ENCODE measurements around the gene IFIH1.

IFIH1 gene

DNA sequence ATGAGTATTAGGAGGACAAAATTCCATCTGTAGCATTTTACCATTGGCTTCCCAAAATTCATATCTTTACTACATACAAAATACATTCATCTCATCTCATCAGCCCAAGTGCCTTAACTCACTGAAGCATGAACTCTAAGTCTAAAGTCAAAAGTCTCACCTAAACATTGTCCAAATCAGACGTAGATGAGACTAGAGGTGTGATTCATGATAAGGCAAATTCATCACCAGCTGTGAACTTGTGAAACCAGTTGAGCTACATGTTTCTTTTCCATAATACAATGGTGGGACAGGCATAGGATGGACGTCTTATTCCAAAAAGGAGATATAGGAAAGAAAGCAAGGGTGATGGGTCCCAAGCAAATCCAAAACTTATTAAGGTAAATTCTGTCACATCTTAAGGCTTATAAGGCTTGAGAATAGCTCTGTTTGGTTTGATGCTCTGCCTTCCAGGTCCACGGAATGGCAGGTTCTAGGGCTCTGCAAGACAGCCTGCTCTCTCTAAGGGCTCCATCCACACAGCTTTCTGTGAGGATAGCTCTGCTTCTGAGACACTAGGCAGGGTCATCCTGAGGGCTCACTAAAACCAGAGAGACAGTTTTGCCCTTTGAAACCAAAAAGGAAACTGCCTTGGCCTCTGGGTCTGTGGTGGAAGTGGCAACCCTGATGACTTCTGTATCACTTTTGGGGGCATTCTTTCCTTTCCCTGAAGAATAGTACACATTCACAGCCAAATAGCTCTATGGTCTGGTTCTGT is 9.6 kb downstream of the IFIH1 start:
- H3K27me3 ChIP-seq (ENCODE audit: low read depth, low read length), result no peaks in the 10 kb centered on the region
- H3K4me1 ChIP-seq (ENCODE audit: control insufficient read depth in 1 of 2, insufficient read depth in 2 of 2, low read length in 2 of 2), result no peaks in the 10 kb centered on the region
- H3K36me3 ChIP-seq (ENCODE audit: control insufficient read depth in 1 of 2, insufficient read depth in 2 of 2, low read length in 2 of 2), result peaks cover 0 to 7% of the 10 kb centered on the region in 2 donors
- no peak overlapping the region for H3K27ac ChIP-seq (ENCODE audit: low read length)
- H3K9me3 ChIP-seq (ENCODE audit: control insufficient read depth in 1 of 2, low read length in 2 of 2), result no peaks in the 10 kb centered on the region
- H3K4me3 ChIP-seq (ENCODE audit: low read depth in 1 of 2, low read length in 2 of 2), result no peak overlapping the region

GRCh38 chr2:162305901-162306300 is 12.6 kb downstream of the IFIH1 start:
- no peak overlapping the region for H3K27ac ChIP-seq (ENCODE audit: low read length)
- H3K36me3 ChIP-seq (ENCODE audit: control insufficient read depth in 1 of 2, insufficient read depth in 2 of 2, low read length in 2 of 2), result peaks cover 0 to 7% of the 10 kb centered on the region in 2 donors
- no peaks in the 10 kb centered on the region for H3K27me3 ChIP-seq (ENCODE audit: low read depth, low read length)
- no peak overlapping the region for H3K4me3 ChIP-seq (ENCODE audit: low read depth in 1 of 2, low read length in 2 of 2)
- no peaks in the 10 kb centered on the region for H3K9me3 ChIP-seq (ENCODE audit: control insufficient read depth in 1 of 2, low read length in 2 of 2)
- H3K4me1 ChIP-seq (ENCODE audit: control insufficient read depth in 1 of 2, insufficient read depth in 2 of 2, low read length in 2 of 2), result no peaks in the 10 kb centered on the region

DNA sequence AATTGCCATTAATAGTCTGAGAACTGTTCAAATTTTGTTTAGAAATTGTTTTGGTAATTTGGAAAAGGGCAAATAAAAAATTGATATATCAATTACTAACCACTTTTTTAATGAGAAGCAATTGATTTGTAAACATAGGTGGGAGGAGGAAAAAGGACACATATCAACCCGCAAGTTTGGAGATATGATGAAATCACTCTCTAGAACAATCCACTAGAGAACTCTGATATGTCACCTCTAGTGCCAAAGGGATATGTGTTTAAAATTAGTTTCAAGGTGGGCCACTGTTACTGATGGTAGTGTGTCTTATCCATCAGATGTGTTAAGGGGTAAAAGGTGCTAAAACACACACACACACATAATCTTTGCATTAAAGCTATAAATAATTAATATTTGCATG is 16.6 kb downstream of the IFIH1 start:
- H3K4me3 ChIP-seq (ENCODE audit: low read depth in 1 of 2, low read length in 2 of 2), result no peak overlapping the region
- H3K36me3 ChIP-seq (ENCODE audit: control insufficient read depth in 1 of 2, insufficient read depth in 2 of 2, low read length in 2 of 2), result peaks cover 0 to 7% of the 10 kb centered on the region in 2 donors
- no peaks in the 10 kb centered on the region for H3K27me3 ChIP-seq (ENCODE audit: low read depth, low read length)
- H3K9me3 ChIP-seq (ENCODE audit: control insufficient read depth in 1 of 2, low read length in 2 of 2), result no peaks in the 10 kb centered on the region
- H3K27ac ChIP-seq (ENCODE audit: low read length), result no peak overlapping the region
- H3K4me1 ChIP-seq (ENCODE audit: control insufficient read depth in 1 of 2, insufficient read depth in 2 of 2, low read length in 2 of 2), result no peaks in the 10 kb centered on the region

DNA sequence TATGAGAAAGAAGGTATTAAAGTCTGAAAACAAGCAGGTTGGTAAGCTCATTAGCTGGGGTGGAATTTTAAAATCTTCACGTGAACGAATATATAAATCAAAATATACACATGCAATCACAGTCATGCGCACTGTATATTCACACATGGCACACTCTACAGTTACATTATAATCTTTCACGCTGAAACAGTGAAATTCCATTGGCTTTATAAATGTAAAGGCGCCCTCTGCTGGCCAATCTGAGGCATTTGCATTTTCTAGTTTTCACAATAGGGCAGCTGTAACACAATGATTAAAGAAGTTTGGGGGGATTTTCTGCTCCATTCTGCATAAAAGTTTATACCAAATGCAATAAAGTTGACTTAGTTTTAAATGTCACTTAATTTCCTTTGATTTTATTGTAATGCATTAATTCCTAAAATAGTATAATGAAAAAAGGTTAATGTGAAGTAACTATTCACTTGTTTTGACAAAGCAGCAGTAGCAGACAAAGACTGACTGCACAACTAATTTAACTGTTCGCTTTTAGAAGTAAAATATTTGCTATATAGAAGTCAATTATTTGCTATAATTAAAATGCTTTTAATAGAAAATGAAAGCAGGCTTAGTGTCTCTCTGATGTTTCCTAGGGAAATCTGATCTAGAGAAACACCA is 17.2 kb downstream of the IFIH1 start:
- Histone ChIP-seq H3K4me3 (ENCODE audit: low read depth in 1 of 2, low read length in 2 of 2) (no peak overlapping the region), H3K9me3 (ENCODE audit: control insufficient read depth in 1 of 2, low read length in 2 of 2) (no peaks in the 10 kb centered on the region), H3K36me3 (ENCODE audit: control insufficient read depth in 1 of 2, insufficient read depth in 2 of 2, low read length in 2 of 2) (peaks cover 0 to 3% of the 10 kb centered on the region in 2 donors), H3K27me3 (ENCODE audit: low read depth, low read length) (no peaks in the 10 kb centered on the region), H3K4me1 (ENCODE audit: control insufficient read depth in 1 of 2, insufficient read depth in 2 of 2, low read length in 2 of 2) (no peaks in the 10 kb centered on the region), H3K27ac (ENCODE audit: low read length) (no peak overlapping the region)

GRCh38 chr2:162300266-162300665 is 18.2 kb downstream of the IFIH1 start:
- no peak overlapping the region for H3K4me3 ChIP-seq (ENCODE audit: low read depth in 1 of 2, low read length in 2 of 2)
- peaks cover 0 to 3% of the 10 kb centered on the region in 2 donors for H3K36me3 ChIP-seq (ENCODE audit: control insufficient read depth in 1 of 2, insufficient read depth in 2 of 2, low read length in 2 of 2)
- no peak overlapping the region for H3K27ac ChIP-seq (ENCODE audit: low read length)
- no peaks in the 10 kb centered on the region for H3K4me1 ChIP-seq (ENCODE audit: control insufficient read depth in 1 of 2, insufficient read depth in 2 of 2, low read length in 2 of 2)
- H3K27me3 ChIP-seq (ENCODE audit: low read depth, low read length), result no peaks in the 10 kb centered on the region
- no peaks in the 10 kb centered on the region for H3K9me3 ChIP-seq (ENCODE audit: control insufficient read depth in 1 of 2, low read length in 2 of 2)

DNA sequence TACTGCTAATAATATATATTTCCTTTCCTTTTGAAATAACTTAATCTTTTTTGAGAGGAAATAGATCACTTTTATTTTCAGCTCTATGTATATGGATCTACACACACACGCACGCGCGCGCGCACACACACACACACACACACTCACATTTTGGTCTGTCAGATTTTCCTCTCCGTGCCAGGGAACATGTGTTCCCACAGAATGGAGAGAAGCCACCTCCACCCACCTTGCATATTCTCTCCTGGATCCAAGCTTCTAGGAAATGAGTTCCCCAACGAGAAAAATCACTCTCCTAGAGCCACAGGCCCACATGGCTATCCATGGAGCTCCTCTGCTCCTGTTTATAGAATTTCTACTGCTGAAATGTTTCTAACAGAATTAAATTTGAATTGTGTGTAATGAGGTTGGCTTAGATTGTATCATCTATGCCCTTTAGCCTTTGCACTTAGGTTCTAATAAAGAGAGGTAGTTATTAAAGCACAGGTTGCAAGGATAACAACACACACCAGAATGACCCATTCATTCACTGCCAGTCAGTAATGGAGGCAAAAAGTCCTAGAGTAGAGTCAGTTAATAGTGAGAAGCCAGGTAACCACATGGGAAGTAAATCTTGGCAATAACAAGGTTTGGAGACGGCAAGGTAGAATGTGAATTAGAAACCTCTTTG is 19.7 kb downstream of the IFIH1 start:
- H3K27me3 ChIP-seq (ENCODE audit: low read depth, low read length), result no peaks in the 10 kb centered on the region
- no peak overlapping the region for H3K4me3 ChIP-seq (ENCODE audit: low read depth in 1 of 2, low read length in 2 of 2)
- no peaks in the 10 kb centered on the region for H3K9me3 ChIP-seq (ENCODE audit: control insufficient read depth in 1 of 2, low read length in 2 of 2)
- no peaks in the 10 kb centered on the region for H3K36me3 ChIP-seq (ENCODE audit: control insufficient read depth in 1 of 2, insufficient read depth in 2 of 2, low read length in 2 of 2)
- H3K4me1 ChIP-seq (ENCODE audit: control insufficient read depth in 1 of 2, insufficient read depth in 2 of 2, low read length in 2 of 2), result no peaks in the 10 kb centered on the region
- no peak overlapping the region for H3K27ac ChIP-seq (ENCODE audit: low read length)

GRCh38 chr2:162297925-162298552 is 20.4 kb downstream of the IFIH1 start:
- H3K9me3 ChIP-seq (ENCODE audit: control insufficient read depth in 1 of 2, low read length in 2 of 2), result no peaks in the 10 kb centered on the region
- no peaks in the 10 kb centered on the region for H3K4me1 ChIP-seq (ENCODE audit: control insufficient read depth in 1 of 2, insufficient read depth in 2 of 2, low read length in 2 of 2)
- H3K36me3 ChIP-seq (ENCODE audit: control insufficient read depth in 1 of 2, insufficient read depth in 2 of 2, low read length in 2 of 2), result no peaks in the 10 kb centered on the region
- no peak overlapping the region for H3K27ac ChIP-seq (ENCODE audit: low read length)
- no peak overlapping the region for H3K4me3 ChIP-seq (ENCODE audit: low read depth in 1 of 2, low read length in 2 of 2)
- H3K27me3 ChIP-seq (ENCODE audit: low read depth, low read length), result no peaks in the 10 kb centered on the region

GRCh38 chr2:162295009-162295408 is 23.5 kb downstream of the IFIH1 start:
- Histone ChIP-seq H3K36me3 (ENCODE audit: control insufficient read depth in 1 of 2, insufficient read depth in 2 of 2, low read length in 2 of 2) (no peaks in the 10 kb centered on the region), H3K27me3 (ENCODE audit: low read depth, low read length) (no peaks in the 10 kb centered on the region), H3K4me1 (ENCODE audit: control insufficient read depth in 1 of 2, insufficient read depth in 2 of 2, low read length in 2 of 2) (no peaks in the 10 kb centered on the region), H3K4me3 (ENCODE audit: low read depth in 1 of 2, low read length in 2 of 2) (no peak overlapping the region), H3K9me3 (ENCODE audit: control insufficient read depth in 1 of 2, low read length in 2 of 2) (no peaks in the 10 kb centered on the region), H3K27ac (ENCODE audit: low read length) (no peak overlapping the region)

- Histone ChIP-seq H3K4me3 (ENCODE audit: low read depth in 1 of 2, low read length in 2 of 2) (no peak overlapping the region), H3K4me1 (ENCODE audit: control insufficient read depth in 1 of 2, insufficient read depth in 2 of 2, low read length in 2 of 2) (no peaks in the 10 kb centered on the region), H3K36me3 (ENCODE audit: control insufficient read depth in 1 of 2, insufficient read depth in 2 of 2, low read length in 2 of 2) (no peaks in the 10 kb centered on the region), H3K27ac (ENCODE audit: low read length) (no peak overlapping the region), H3K27me3 (ENCODE audit: low read depth, low read length) (no peaks in the 10 kb centered on the region), H3K9me3 (ENCODE audit: control insufficient read depth in 1 of 2, low read length in 2 of 2) (no peaks in the 10 kb centered on the region)
Observed at GRCh38 chr2:162293122-162293786, 25.2 kb downstream of the IFIH1 start.

DNA sequence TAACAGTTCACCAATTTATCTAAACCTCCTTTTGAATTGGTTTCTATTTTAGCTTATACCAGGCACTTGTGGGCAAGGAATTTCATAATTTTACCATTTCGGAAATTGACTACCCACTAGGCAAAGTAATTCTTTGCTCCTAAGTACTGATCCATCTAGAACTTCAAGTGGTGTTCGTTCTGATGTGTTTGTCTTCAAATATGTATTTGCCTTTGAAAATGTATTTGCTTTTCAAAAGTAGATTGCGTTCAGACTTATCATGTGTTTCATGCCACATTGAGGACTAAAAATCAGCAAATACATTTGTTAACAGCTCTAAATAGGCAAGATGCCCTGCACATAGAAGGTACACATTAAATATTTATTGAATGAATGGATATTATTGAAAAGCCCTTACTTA is 26.7 kb downstream of the IFIH1 start:
- Histone ChIP-seq H3K4me3 (ENCODE audit: low read depth in 1 of 2, low read length in 2 of 2) (no peak overlapping the region), H3K27ac (ENCODE audit: low read length) (no peak overlapping the region), H3K4me1 (ENCODE audit: control insufficient read depth in 1 of 2, insufficient read depth in 2 of 2, low read length in 2 of 2) (no peaks in the 10 kb centered on the region), H3K27me3 (ENCODE audit: low read depth, low read length) (no peaks in the 10 kb centered on the region), H3K36me3 (ENCODE audit: control insufficient read depth in 1 of 2, insufficient read depth in 2 of 2, low read length in 2 of 2) (peaks cover 3 to 7% of the 10 kb centered on the region in 2 donors), H3K9me3 (ENCODE audit: control insufficient read depth in 1 of 2, low read length in 2 of 2) (no peaks in the 10 kb centered on the region)

All from muscle layer of duodenum (tissue), 2 donors.